ENCODE measurements around the gene C1QTNF12. TPM values are rescaled to one million over a fixed set of nuclear protein-coding genes. Genes with fewer than 3 reads are reported as not detected.

The C1QTNF12 gene
- total and polyA plus RNA-seq, 2 donors (not counting 3 experiments of a cell fraction or from before 2014, with no cell fraction given) = 1.0 to 1.9 TPM

DNA sequence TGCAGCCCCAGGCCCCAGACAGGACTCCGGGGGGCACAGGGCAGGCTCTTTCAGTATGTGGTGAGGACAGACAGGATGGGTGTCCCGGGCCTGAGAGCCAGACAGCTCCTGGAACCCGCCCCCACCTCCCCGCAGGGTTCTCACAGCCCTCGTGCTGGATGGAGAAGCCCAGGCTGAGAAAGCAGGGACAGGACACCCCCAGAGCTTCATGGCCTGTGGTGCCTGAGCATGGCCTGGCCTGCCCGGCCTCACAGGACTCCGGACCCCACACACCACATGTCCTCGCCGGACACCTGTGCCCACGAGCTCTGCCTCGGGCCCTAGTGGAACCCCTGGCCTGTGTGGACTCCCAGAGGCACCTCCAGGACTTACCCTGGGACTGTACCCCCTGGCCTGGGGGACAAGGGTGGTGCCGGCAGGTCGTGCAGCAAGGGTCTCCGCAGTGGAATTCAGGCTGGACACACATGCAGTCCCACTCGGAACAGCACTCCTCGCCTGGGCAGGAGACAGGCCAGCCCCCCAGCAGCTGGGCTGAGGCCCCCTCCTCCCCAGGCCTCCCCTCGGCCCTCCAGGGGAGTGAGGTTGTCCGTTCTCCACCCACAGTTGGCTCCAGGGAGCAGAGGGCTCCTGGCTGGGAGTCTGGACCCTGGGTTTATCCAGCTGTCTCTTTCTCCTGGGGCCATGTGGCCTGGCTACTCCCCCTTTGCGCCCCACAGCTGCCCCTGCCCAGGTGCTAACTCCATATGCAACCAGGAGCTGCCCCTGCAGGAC is 41.3 kb downstream of the C1QTNF12 start:
- Histone ChIP-seq H2AFZ (ENCODE audit: low read depth, low read length) (no peak overlapping the region), H3K9me1 (replicated peaks; ENCODE audit: control insufficient read depth, extremely low read depth, insufficient read depth, low read length) (no peaks in the 10 kb centered on the region), H3K9me3 (replicated peaks; ENCODE audit: control insufficient read depth, insufficient read depth, low read length) (no peaks in the 10 kb centered on the region), H3K27me3 (ENCODE audit: control insufficient read depth in 2 of 2, insufficient read depth in 2 of 2, low read length in 2 of 2) (peaks cover 5 to 15% of the 10 kb centered on the region in 2 experiments), H3K9ac (replicated peaks; ENCODE audit: extremely low read depth, insufficient read depth, low read length) (no peak overlapping the region), H3K79me2 (ENCODE audit: control insufficient read depth, insufficient read depth, low read length) (no peaks in the 10 kb centered on the region), H3K36me3 (ENCODE audit: control insufficient read depth in 2 of 2, extremely low read depth in 1 of 2, insufficient read depth in 2 of 2, low read length in 2 of 2) (no peaks in the 10 kb centered on the region), H3K4me3 (replicated peaks in 1 of 3; ENCODE audit: insufficient read depth in 1 of 3, low read depth in 1 of 3, low read length in 3 of 3) (no peak overlapping the region), H3K4me1 (ENCODE audit: control insufficient read depth, extremely low read depth, insufficient read depth, low read length) (no peaks in the 10 kb centered on the region), H3K4me2 (ENCODE audit: insufficient read depth, low read length) (no peak overlapping the region), H3K27ac (ENCODE audit: insufficient read depth, low read depth, low read length) (no peak overlapping the region), H4K20me1 (replicated peaks; ENCODE audit: control insufficient read depth, extremely low read depth, insufficient read depth, low read length) (no peaks in the 10 kb centered on the region)
- dilution Hi-C loops (cut with MboI; ENCODE audit: extremely low pct_ligation_motif_present, low sequenced_read_pairs) = no loop called here
- ChIA-PET POLR2A (interaction anchor here (0.6 kb wide), 1 partner anchor 68 kb away, joined by 3 read pairs; the partner anchor contains the start of gene UBE2J2), CTCF (no interaction called here)
- no TSS peak for BruUV-seq (replicated peaks)
- FAIRE-seq (no peak), DNase-seq (ENCODE audit: low read depth, low spot score) (no peak)
- intact Hi-C loops (cut with micrococcal nuclease) = no loop called here
- TF ChIP-seq MAX (IDR thresholded peaks at IDR 0.05; ENCODE audit: insufficient read depth, insufficient read length) (no peak), FOS (IDR thresholded peaks at IDR 0.05; ENCODE audit: borderline replicate concordance, insufficient read depth, low read length) (no peak), EZH2 (IDR thresholded peaks at IDR 0.05; ENCODE audit: borderline replicate concordance, low read depth, low read length, severe bottlenecking) (no peak), POLR2AphosphoS5 (IDR thresholded peaks at IDR 0.05; ENCODE audit: insufficient read depth, low read depth, low read length) (no peak), JUN (IDR thresholded peaks at IDR 0.05; ENCODE audit: borderline replicate concordance, insufficient read depth, insufficient read length, low read depth) (no peak), POLR2A (IDR thresholded peaks at IDR 0.05; ENCODE audit: low read depth, low read length) (no peak), MYC (IDR thresholded peaks at IDR 0.05; ENCODE audit: low read depth, low read length) (no peak), GATA2 (IDR thresholded peaks at IDR 0.05; ENCODE audit: insufficient read depth, insufficient read length, low read depth, low read length) (no peak)
- TF ChIP-seq, protein P1, sequence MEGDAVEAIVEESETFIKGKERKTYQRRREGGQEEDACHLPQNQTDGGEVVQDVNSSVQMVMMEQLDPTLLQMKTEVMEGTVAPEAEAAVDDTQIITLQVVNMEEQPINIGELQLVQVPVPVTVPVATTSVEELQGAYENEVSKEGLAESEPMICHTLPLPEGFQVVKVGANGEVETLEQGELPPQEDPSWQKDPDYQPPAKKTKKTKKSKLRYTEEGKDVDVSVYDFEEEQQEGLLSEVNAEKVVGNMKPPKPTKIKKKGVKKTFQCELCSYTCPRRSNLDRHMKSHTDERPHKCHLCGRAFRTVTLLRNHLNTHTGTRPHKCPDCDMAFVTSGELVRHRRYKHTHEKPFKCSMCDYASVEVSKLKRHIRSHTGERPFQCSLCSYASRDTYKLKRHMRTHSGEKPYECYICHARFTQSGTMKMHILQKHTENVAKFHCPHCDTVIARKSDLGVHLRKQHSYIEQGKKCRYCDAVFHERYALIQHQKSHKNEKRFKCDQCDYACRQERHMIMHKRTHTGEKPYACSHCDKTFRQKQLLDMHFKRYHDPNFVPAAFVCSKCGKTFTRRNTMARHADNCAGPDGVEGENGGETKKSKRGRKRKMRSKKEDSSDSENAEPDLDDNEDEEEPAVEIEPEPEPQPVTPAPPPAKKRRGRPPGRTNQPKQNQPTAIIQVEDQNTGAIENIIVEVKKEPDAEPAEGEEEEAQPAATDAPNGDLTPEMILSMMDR (IDR thresholded peaks at IDR 0.05; ENCODE audit: extremely low read depth in 1 of 2, insufficient read depth in 1 of 2, low read depth in 1 of 2, low read length in 2 of 2) = no peak
